Coronary artery (tissue), 2 donors: Measurements from ENCODE around the gene APCDD1.

Experiments used
- DNase-seq: peaks from one replicate; pipeline ENCODE4 v3.0.0-alpha.2; 2017; ENCODE audit warnings: low spot score
- H3K27ac ChIP-seq, 2 donors: fragments of 200-600 bp; sonication (generic); one replicate each; pipeline ENCODE4 v1.5.1; 2016 to 2019
- H3K4me3 ChIP-seq: fragments of 200-600 bp; sonication (generic); 2 replicates; pipeline ENCODE4 v1.5.1; 2016; ENCODE audit warnings: mild to moderate bottlenecking, moderate library complexity
- TF ChIP-seq, protein P1 (sequence below): fragments of 200-600 bp; sonication (generic); IDR thresholded peaks from one replicate; pipeline ENCODE4 v1.5.1; 2019; ENCODE audit warnings: antibody characterized with exemption

The APCDD1 gene

DNA sequence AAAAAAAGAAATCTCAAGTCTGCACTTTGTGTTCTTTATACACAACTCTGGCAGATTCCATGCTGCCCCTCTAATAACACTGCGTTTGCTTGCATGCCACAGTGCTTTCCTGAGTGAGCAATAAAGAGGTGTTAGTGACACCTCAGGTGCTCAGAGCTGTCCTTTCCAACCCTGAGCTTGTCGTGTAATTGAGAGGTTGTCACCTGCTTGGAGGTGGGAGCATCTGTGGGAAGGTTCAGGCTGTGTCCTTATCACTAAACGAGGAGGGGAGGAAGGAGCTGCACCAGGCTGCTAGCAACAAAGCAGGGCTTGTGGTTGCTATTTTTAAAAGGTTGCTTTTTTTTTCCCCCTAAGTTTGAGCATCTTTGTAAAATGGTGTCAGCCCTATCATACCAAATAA lies 31.9 kb downstream of the APCDD1 start:
- H3K4me3 ChIP-seq, result no peak overlapping the region
- H3K27ac ChIP-seq, result no peak overlapping the region
- no peak for DNase-seq
- TF ChIP-seq, protein P1, sequence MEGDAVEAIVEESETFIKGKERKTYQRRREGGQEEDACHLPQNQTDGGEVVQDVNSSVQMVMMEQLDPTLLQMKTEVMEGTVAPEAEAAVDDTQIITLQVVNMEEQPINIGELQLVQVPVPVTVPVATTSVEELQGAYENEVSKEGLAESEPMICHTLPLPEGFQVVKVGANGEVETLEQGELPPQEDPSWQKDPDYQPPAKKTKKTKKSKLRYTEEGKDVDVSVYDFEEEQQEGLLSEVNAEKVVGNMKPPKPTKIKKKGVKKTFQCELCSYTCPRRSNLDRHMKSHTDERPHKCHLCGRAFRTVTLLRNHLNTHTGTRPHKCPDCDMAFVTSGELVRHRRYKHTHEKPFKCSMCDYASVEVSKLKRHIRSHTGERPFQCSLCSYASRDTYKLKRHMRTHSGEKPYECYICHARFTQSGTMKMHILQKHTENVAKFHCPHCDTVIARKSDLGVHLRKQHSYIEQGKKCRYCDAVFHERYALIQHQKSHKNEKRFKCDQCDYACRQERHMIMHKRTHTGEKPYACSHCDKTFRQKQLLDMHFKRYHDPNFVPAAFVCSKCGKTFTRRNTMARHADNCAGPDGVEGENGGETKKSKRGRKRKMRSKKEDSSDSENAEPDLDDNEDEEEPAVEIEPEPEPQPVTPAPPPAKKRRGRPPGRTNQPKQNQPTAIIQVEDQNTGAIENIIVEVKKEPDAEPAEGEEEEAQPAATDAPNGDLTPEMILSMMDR, result no peak

DNA sequence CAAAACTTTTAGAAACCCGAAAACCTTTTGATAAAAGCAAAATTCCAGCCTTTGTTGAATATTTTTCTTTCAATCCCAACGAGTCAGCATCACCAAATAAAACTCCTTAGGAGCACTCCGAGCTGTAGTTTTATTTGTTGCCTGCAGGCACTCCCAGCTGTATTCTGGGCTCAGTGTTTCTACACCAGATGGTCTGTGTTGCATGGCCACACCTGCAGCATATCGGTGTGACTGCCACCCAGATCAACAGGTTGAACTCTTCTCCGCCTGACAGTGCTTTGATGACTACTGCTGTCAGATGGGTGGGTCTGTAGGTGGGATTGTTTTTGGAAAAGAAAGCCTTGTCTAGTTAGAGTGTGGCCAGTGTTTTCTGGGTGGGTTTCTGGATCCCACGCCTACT lies 32.7 kb downstream of the APCDD1 start:
- H3K27ac ChIP-seq, result no peak overlapping the region
- no peak for DNase-seq
- H3K4me3 ChIP-seq, result no peak overlapping the region
- TF ChIP-seq, protein P1, result no peak

DNA sequence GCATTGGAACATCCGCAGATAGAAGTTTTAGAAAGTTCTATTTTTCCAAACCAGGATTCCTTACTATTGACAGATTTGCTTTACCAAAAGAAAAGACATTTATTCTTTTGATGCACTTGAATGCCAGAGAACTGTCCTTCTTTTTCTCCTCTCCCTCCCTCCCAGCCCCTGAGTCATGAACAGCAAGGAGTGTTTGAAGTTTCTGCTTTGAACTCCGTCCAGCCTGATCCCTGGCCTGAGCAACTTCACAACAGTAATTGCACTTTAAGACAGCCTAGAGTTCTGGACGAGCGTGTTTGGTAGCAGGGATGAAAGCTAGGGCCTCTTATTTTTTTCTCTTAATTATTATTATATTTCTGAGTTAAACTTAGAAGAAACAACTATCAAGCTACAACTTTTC lies 33.6 kb downstream of the APCDD1 start:
- Histone ChIP-seq H3K27ac (no peak overlapping the region), H3K4me3 (no peak overlapping the region)
- DNase-seq, result no peak
- TF ChIP-seq, protein P1, result no peak

DNA sequence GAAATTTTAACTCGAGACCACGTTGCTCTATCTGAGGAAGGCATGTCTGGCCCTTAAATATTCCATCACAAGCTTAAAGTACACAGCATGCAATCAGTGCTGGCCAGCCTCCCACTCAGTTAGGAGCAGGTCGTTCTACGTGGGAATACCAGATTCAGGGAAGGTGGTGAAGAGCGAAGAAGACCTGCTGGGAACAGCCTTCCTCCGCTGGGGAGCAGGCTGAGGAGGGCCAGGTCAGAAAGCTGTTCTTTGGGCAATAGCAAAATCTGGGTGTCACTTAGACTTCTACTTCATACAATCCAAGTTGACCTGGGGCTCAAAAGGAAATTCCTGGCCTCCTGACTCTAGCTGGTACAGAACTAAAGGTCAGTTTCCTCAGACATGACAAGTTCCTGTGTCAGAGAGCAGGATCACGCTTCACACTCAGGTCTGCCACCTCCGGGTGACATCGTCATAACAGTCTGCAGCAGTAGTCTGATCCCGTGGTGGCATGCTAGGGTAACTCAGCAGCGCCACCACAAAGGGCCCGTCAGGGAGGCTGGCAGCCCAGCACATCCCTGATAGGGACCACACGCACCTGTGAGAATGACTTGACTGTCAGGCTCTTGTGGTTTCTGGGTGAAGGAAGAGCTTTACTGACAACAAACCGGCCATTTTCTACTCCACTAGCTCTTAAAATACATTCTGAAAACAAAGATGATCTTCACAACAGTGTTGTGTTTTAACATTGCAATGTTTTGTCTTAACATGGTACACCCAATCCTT lies 36.1 kb downstream of the APCDD1 start:
- Histone ChIP-seq H3K4me3 (no peak overlapping the region), H3K27ac (no peak overlapping the region)
- DNase-seq, result no peak
- TF ChIP-seq, protein P1, result no peak

DNA sequence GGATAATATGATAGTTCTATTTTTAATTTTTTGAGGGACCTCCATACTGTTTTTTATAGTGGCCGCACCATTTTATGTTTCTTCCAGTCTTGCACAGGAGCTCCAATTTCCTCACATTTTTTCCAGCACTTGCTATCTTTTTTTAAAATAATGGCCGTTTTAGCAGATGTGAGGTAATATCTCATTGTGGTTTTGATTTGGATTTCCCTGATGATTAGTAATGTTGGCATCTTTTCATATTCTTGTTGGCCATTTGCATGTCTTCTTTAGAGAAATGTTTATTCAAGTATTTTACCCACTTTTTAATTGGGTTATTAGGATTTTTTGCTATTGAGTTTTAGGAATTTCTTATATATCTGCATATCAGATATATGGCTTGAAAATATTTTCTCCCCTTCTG lies 41.5 kb downstream of the APCDD1 start:
- H3K27ac ChIP-seq, result no peak overlapping the region

DNA sequence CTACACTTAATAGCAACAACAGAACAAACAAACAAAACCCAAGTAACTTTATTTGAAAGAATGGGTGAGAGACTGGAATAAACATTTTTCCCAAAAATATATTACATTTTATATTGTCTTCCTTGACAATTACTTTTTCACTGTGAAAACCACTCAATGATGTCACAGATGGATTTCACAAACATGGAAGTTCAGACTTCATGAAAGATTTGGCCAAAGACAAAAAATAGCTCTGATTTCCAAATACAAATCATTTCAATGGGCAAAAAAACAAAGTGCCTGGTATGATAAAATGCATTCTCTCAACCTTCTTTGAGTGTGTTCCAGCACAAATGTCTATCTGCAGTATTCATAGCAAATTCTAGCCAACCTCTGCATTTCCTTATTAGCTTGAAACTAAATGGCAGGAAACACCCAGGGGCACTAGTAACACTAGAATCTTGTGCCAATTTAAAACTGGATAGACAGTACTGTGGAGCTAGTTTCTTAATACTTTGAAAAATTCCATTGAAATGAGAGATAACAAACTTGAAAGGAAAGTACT lies 42.8 kb downstream of the APCDD1 start:
- Histone ChIP-seq H3K27ac (no peak overlapping the region), H3K4me3 (no peak overlapping the region)
- no peak for DNase-seq
- TF ChIP-seq, protein P1, result no peak

More for the DNA sequence above, 41.5 kb downstream of the APCDD1 start:
- DNase-seq, result no peak
- no peak overlapping the region for H3K4me3 ChIP-seq
- TF ChIP-seq, protein P1, result no peak

DNA sequence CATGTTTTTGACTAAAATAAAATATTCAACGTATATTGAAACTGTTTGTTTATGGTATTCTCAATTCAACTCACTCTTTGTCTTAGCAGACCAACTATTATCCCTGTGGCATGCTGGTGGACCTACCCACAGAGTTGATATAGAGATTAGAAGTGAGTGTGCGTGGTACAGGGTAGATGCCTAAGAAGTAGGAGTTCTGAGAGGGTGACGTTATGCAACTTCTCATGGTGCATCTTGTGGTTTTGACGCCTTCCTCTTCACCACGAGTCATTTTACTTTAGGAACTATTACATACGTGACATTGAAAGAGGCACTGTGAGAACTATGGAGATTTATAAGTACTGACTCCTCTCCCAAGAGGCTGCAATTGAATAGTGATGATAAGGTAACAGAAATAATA lies 44.8 kb downstream of the APCDD1 start:
- Histone ChIP-seq H3K4me3 (no peak overlapping the region), H3K27ac (no peak overlapping the region)
- DNase-seq, result no peak
- TF ChIP-seq, protein P1, result no peak
